Mucosa of rectum (tissue), 2 donors: Measurements from ENCODE around the gene OR2M2.

ENCODE experiments used
- H3K27ac ChIP-seq, 2 donors: one replicate each; pipeline ENCODE4 v1.7.0; 2013; ENCODE audit warnings: inconsistent platforms in 2 of 2, low read depth in 2 of 2, low read length in 2 of 2
- H3K27me3 ChIP-seq, 2 donors: one replicate each; pipeline ENCODE4 v1.7.0; 2013; ENCODE audit warnings: low read length in 2 of 2; ENCODE audit not compliant: control insufficient read depth in 2 of 2, insufficient read depth in 2 of 2
- H3K36me3 ChIP-seq, 2 donors: one replicate each; pipeline ENCODE4 v1.7.0; 2013; ENCODE audit warnings: low read length in 2 of 2; ENCODE audit not compliant: control insufficient read depth in 2 of 2, insufficient read depth in 2 of 2
- H3K4me1 ChIP-seq, 2 donors: one replicate each; pipeline ENCODE4 v1.7.0; 2013; ENCODE audit warnings: low read length in 2 of 2, mild to moderate bottlenecking in 1 of 2; ENCODE audit not compliant: control insufficient read depth in 2 of 2, insufficient read depth in 2 of 2
- H3K4me3 ChIP-seq, 2 donors: one replicate each; pipeline ENCODE4 v1.7.0; 2013; ENCODE audit warnings: low read length in 2 of 2
- H3K9ac ChIP-seq, 2 donors: one replicate each; pipeline ENCODE4 v1.7.0; 2013; ENCODE audit warnings: low read length in 2 of 2, low read depth in 1 of 2, mild to moderate bottlenecking in 1 of 2
- H3K9me3 ChIP-seq, 2 donors: one replicate each; pipeline ENCODE4 v1.7.0; 2013; ENCODE audit warnings: low read length in 2 of 2; ENCODE audit not compliant: control insufficient read depth in 2 of 2
- donor health status: healthy.
- donor health status: Normal muscosa, but diverticular disease.

OR2M2 gene

DNA sequence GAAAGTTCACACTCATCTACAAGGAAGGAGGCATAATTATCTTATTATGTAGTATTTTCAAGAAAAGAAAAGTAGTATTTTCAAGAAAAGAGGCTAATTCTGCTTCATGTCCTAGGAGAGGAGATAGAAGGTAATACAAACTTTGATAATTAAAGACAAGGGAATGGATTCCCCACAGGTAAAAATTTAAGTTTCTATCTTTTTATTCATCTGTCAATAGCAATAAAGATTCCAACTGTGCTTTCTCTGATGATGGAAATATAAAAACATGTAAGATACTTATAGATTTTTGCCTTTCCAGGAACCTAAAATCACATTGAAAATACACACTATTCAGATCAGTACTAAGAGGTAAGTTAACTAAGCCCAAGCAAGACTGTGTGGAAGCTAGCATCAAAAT lies at the start of gene OR2M2:
Gene OR2M2, plus strand, starts transcription at position 301 of the 400 bp plus-strand sequence. CDS start 5,165 bp downstream, outside the sequence.
- no peaks in the 10 kb centered on the region for H3K36me3 ChIP-seq
- H3K4me1 ChIP-seq: no peaks in the 10 kb centered on the region
- H3K27me3 ChIP-seq: no peaks in the 10 kb centered on the region
- H3K9me3 ChIP-seq: no peaks in the 10 kb centered on the region
- H3K4me3 ChIP-seq: no peak within 1 kb of the TSS
- no peak within 1 kb of the TSS for H3K9ac ChIP-seq
- H3K27ac ChIP-seq: no peak within 1 kb of the TSS

DNA sequence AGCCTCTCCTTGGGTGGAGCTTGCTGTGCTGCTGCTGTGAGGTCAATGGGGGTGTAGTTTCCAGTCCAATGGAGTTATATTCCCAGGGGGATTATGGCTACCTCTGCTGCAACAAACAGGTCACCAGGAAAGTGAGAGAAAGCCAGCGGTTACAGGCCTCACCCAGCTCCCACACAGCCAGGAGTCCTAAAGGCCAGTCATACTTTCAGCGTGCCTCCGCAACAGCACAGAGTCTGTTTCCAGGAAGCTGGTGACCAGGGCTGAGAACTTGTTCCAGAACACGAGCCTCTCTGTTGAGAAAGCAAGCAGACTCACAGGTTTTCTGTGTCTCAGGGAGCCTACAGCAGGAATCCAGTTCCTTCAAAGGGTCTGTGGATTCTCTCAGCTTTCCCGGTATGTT lies 47.0 kb upstream of the OR2M2 start:
- Histone ChIP-seq H3K36me3 (no peaks in the 10 kb centered on the region), H3K4me1 (no peaks in the 10 kb centered on the region)

GRCh38 chr1:248136811-248137210 lies 37.8 kb upstream of the OR2M2 start:
- no peaks in the 10 kb centered on the region for H3K27me3 ChIP-seq
- no peak overlapping the region for H3K27ac ChIP-seq

More for the DNA sequence above, 47.0 kb upstream of the OR2M2 start:
- H3K27me3 ChIP-seq: no peaks in the 10 kb centered on the region
- H3K27ac ChIP-seq: no peak overlapping the region
- H3K4me3 ChIP-seq: no peak overlapping the region
- no peak overlapping the region for H3K9ac ChIP-seq
- H3K9me3 ChIP-seq: peaks cover 0 to 3% of the 10 kb centered on the region in 2 donors

GRCh38 chr1:248140846-248141245 lies 33.8 kb upstream of the OR2M2 start:
- H3K9me3 ChIP-seq: no peaks in the 10 kb centered on the region
- H3K9ac ChIP-seq: no peak overlapping the region
- H3K36me3 ChIP-seq: no peaks in the 10 kb centered on the region
- no peak overlapping the region for H3K4me3 ChIP-seq
- no peak overlapping the region for H3K27ac ChIP-seq
- H3K27me3 ChIP-seq: no peaks in the 10 kb centered on the region
- H3K4me1 ChIP-seq: no peaks in the 10 kb centered on the region

More at GRCh38 chr1:248136811-248137210, 37.8 kb upstream of the OR2M2 start:
- Histone ChIP-seq H3K9ac (no peak overlapping the region), H3K36me3 (no peaks in the 10 kb centered on the region), H3K9me3 (no peaks in the 10 kb centered on the region), H3K4me1 (no peaks in the 10 kb centered on the region), H3K4me3 (no peak overlapping the region)

- Histone ChIP-seq H3K27ac (no peak overlapping the region), H3K4me1 (no peaks in the 10 kb centered on the region), H3K4me3 (no peak overlapping the region), H3K9me3 (peaks cover 0 to 3% of the 10 kb centered on the region in 2 donors), H3K9ac (no peak overlapping the region), H3K27me3 (no peaks in the 10 kb centered on the region), H3K36me3 (no peaks in the 10 kb centered on the region)
These were observed 31.3 kb upstream of the OR2M2 start for GRCh38 chr1:248143311-248143710.

- Histone ChIP-seq H3K4me1 (no peaks in the 10 kb centered on the region), H3K9ac (no peak within 1 kb of the TSS), H3K9me3 (peaks cover 0 to 3% of the 10 kb centered on the region in 2 donors), H3K36me3 (no peaks in the 10 kb centered on the region), H3K4me3 (no peak within 1 kb of the TSS), H3K27me3 (no peaks in the 10 kb centered on the region), H3K27ac (no peak within 1 kb of the TSS)
These were observed 30.0 kb upstream of the OR2M2 start, which contains the start of gene OR2M5 for GRCh38 chr1:248144513-248145198. TSS of gene OR2M5 (plus strand) at chr1:248145148. CDS start at chr1:248145148, 0 bp downstream.

DNA sequence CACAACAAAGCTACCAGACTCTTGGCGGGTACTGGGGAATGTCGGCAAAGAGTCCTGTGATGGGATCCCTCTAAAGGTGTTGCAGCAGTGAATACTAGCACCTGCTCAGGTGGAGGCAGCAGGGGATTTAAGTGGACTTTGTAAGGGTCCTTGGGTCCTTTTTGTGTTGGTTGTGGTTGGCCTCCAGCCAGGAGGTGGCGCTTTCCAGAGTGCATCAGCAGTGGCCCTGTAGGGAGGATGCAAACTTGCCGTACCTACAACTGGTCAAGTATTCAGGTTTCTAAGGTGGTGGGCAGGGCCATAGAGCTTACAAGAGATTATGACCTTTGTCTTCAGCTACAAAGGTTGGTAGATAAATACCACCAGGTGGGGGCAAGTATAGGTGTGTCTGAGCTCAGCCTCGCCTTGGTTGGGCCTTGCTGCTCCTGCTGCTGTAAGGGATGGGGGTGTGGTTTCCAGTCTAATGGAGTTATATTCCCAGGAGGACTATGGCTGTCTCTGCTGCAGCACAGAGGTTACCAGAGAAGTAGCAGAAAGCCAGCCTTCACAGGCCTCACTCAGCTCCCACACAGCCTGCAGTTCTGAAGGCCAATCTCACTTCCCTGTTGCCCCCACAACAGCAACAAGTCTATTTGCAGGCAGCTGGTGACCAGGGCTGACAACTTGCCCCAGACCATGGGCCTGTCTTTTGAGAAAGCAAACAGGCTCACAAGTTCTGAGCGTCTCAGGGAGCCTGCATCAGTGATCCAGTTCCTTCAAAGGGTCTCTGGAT lies 22.4 kb upstream of the OR2M2 start:
- no peak overlapping the region for H3K4me3 ChIP-seq
- H3K9ac ChIP-seq: no peak overlapping the region
- H3K27ac ChIP-seq: no peak overlapping the region
- H3K9me3 ChIP-seq: peaks cover 0 to 2% of the 10 kb centered on the region in 2 donors
- H3K27me3 ChIP-seq: no peaks in the 10 kb centered on the region
- no peaks in the 10 kb centered on the region for H3K36me3 ChIP-seq
- H3K4me1 ChIP-seq: no peaks in the 10 kb centered on the region

GRCh38 chr1:248155927-248156326 lies 18.7 kb upstream of the OR2M2 start:
- no peak overlapping the region for H3K9ac ChIP-seq
- no peaks in the 10 kb centered on the region for H3K4me1 ChIP-seq
- no peaks in the 10 kb centered on the region for H3K36me3 ChIP-seq
- H3K27me3 ChIP-seq: no peaks in the 10 kb centered on the region
- no peak overlapping the region for H3K4me3 ChIP-seq
- H3K27ac ChIP-seq: no peak overlapping the region
- peaks cover 0 to 2% of the 10 kb centered on the region in 2 donors for H3K9me3 ChIP-seq

DNA sequence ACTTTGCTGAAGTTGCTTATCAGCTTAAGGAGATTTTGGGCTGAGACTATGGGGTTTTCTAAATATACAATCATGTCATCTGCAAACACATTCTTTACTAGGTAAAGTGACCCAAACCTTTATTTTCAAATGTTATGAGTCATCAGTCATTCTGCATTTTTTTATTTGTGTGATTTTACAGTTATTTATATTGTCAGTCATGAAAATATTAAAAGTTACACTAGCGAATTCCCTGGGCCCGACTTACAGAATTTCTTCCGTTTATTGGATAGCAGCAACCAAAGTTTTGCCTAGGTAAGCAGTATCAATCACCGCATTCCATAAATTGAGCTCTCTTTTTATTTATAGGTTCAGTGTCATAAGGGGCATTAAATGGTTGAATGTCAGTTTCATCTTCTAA lies 15.9 kb upstream of the OR2M2 start:
- no peaks in the 10 kb centered on the region for H3K27me3 ChIP-seq
- no peak overlapping the region for H3K4me3 ChIP-seq
- H3K36me3 ChIP-seq: no peaks in the 10 kb centered on the region
- no peak overlapping the region for H3K27ac ChIP-seq
- H3K9me3 ChIP-seq: peaks cover 0 to 2% of the 10 kb centered on the region in 2 donors
- H3K4me1 ChIP-seq: no peaks in the 10 kb centered on the region
- no peak overlapping the region for H3K9ac ChIP-seq

GRCh38 chr1:248164031-248164430 lies 10.6 kb upstream of the OR2M2 start:
- H3K4me1 ChIP-seq: no peaks in the 10 kb centered on the region
- no peaks in the 10 kb centered on the region for H3K36me3 ChIP-seq
- no peaks in the 10 kb centered on the region for H3K9me3 ChIP-seq

More at GRCh38 chr1:248164031-248164430, 10.6 kb upstream of the OR2M2 start:
- no peaks in the 10 kb centered on the region for H3K27me3 ChIP-seq
- no peak overlapping the region for H3K4me3 ChIP-seq
- no peak overlapping the region for H3K27ac ChIP-seq
- H3K9ac ChIP-seq: no peak overlapping the region
